HFFc6 (cell line): ENCODE results near the gene RHBDF1. TPM values are rescaled to one million over a fixed set of nuclear protein-coding genes. Genes with fewer than 3 reads are reported as not detected.
"Not testable (repeated sequence)": the region's sequence is repeated elsewhere in the genome, so short reads cannot be mapped to it uniquely, and the experiment has no call there.

ENCODE experiments used
- DNase-seq: peaks from one replicate; pipeline ENCODE4 v3.0.0-alpha.2; 2018
- H3K27ac Mint-ChIP-seq: 2 replicates; pipeline ENCODE4 v1.8.0; 2020; ENCODE audit warnings: mild to moderate bottlenecking, mixed read lengths
- H3K27me3 Mint-ChIP-seq: 2 replicates; pipeline ENCODE4 v1.8.0; 2021; ENCODE audit warnings: mild to moderate bottlenecking, moderate library complexity, mixed read lengths; ENCODE audit not compliant: insufficient read depth
- H3K36me3 Mint-ChIP-seq: 2 replicates; pipeline ENCODE4 v1.8.0; 2021; ENCODE audit warnings: low read depth, mixed read lengths
- H3K4me1 Mint-ChIP-seq: 2 replicates; pipeline ENCODE4 v1.8.0; 2020; ENCODE audit warnings: low read depth, mixed read lengths
- H3K4me3 Mint-ChIP-seq: 2 replicates; pipeline ENCODE4 v1.8.0; 2020; ENCODE audit warnings: mild to moderate bottlenecking, moderate library complexity, mixed read lengths
- H3K9me3 Mint-ChIP-seq: 2 replicates; pipeline ENCODE4 v1.8.0; 2020; ENCODE audit warnings: mild to moderate bottlenecking, mixed read lengths
- CTCF ChIP-seq: fragments of 200-600 bp; sonication (generic); IDR thresholded peaks from 2 replicates; pipeline ENCODE4 v1.5.0; 2021; ENCODE audit warnings: antibody characterized with exemption, mild to moderate bottlenecking
- total RNA-seq, 6 experiments: library from RNA; stranded (reverse); fragmentation: NEBNext Ultra II Directional; extraction: Animal tissue kit (Norgen Biotek cat#: 25700); gene quantifications; 2 replicates in 1 of 6; 3 replicates in 5 of 6; pipeline ENCODE4 v1.2.3, GENCODE V29; 2021

RHBDF1 gene
- total RNA-seq, 6 experiments from 2014 or later, result 54.9 to 65.8 (median 60.0) TPM

DNA sequence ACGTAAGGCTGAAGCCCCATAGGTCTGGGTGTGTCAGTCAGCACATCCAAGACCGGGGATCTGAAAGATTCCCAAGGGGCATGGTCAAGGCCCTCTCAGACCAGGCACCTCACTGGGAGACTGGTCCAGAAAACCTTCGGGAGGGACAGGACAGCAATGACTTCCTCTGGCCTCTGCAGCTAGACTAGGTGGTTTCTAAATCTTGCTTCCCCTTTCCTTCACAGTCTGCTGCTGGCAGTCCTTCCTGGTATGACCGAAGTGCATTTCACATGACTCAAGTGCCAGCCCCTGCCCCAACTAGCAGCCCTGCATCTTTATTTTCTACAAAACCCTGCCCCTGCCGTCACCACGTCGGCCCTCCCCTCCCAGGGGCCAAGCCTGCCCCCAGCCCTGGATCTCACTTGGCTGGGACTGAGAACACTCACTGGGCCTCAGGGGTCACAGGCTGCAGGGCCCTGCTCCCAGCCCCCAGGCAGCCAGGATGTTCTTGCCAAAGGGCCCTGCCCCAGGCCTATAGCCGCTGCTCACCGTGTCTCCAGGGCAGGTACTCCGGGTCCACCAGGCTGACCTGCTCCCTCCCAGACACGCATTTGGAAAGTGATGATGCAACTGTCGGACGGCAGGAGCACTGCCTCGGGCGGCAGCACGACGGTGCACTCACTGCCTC, 37.3 kb downstream of the RHBDF1 start:
- no peak overlapping the region for H3K4me3 Mint-ChIP-seq
- TF ChIP-seq CTCF, result no peak
- no peaks in the 10 kb centered on the region for H3K27me3 Mint-ChIP-seq

DNA sequence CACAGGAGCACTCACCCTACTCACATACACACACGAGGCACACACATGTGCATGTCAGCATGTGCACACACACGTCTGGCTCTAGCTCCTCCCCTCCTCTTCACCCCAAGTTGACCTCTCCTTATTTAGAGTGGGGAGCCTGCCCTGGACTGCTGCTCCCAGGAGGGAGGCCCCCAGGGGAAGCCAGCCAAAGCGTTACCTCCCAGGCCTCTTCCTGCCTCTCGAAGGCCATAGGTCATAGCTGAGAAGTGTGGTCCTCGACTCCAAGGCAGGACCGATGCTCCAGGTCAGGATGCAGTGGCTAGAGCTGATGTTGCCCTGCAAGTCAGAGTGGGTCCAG, 37.8 kb downstream of the RHBDF1 start:
- Mint-ChIP-seq H3K9me3 (no peaks in the 10 kb centered on the region), H3K36me3 (no peaks in the 10 kb centered on the region), H3K27ac (no peak overlapping the region), H3K4me1 (no peaks in the 10 kb centered on the region), H3K27me3 (no peaks in the 10 kb centered on the region), H3K4me3 (no peak overlapping the region)
- DNase-seq, result no peak
- no peak for TF ChIP-seq CTCF

More for the DNA sequence above, 37.3 kb downstream of the RHBDF1 start:
- Mint-ChIP-seq H3K36me3 (no peaks in the 10 kb centered on the region), H3K4me1 (no peaks in the 10 kb centered on the region), H3K27ac (no peak overlapping the region), H3K9me3 (no peaks in the 10 kb centered on the region)
- no peak for DNase-seq

GRCh38 chr16:33877-34647, 38.4 kb downstream of the RHBDF1 start:
- Mint-ChIP-seq H3K4me3 (no peak overlapping the region), H3K36me3 (no peaks in the 10 kb centered on the region), H3K27me3 (no peaks in the 10 kb centered on the region), H3K4me1 (no peaks in the 10 kb centered on the region), H3K27ac (no peak overlapping the region), H3K9me3 (no peaks in the 10 kb centered on the region)
- TF ChIP-seq CTCF, result no peak
- no peak for DNase-seq

GRCh38 chr16:33154-33876, 39.1 kb downstream of the RHBDF1 start:
- H3K27me3 Mint-ChIP-seq, result not testable (repeated sequence)

DNA sequence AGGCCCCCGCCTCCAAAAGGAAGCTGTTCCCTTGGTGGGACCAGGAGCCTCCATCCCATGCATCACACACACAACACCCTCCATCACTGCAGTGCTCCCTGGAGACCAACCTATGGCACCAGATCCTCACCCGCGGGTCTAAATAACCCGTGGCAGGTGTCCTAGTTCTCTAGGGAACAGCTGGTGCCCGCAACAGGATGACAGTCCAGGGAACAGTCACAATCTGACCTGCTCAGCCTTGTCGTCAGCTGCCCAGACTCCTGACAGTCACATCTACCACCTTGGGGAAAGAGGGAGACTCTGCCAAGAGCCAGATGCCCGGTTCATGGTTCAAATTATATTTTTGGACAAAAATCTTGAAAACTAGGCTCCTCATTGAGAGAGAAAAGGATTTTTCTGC, 41.8 kb downstream of the RHBDF1 start:
- DNase-seq, H3K27me3 Mint-ChIP-seq, H3K9me3 Mint-ChIP-seq, H3K27ac Mint-ChIP-seq, H3K4me3 Mint-ChIP-seq, H3K4me1 Mint-ChIP-seq, H3K36me3 Mint-ChIP-seq: not testable (repeated sequence)

More at GRCh38 chr16:33154-33876, 39.1 kb downstream of the RHBDF1 start:
- not testable (repeated sequence) for DNase-seq, H3K4me3 Mint-ChIP-seq, H3K9me3 Mint-ChIP-seq, H3K4me1 Mint-ChIP-seq, H3K36me3 Mint-ChIP-seq, H3K27ac Mint-ChIP-seq

DNA sequence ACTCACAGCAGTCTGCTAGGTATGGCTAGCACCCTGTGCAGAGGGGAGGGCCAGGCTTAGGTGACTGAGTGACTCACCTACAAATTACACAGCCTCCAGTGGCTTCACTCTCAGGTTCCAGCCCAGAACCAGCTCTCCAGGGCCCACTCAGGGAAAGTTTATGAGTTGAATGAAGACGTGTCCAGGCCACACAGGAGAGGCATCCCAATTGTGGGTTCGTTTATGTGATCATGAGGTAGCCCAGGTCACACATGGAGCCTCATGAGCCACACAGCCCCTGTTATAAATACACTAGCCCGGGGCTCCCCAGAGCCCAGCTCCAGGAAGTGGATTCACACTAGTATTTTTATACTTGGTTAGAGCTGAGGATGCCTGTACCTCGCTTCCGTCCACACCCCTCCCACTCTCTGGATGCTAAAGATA, 46.5 kb downstream of the RHBDF1 start:
- H3K27me3 Mint-ChIP-seq, H3K4me1 Mint-ChIP-seq, H3K4me3 Mint-ChIP-seq, H3K36me3 Mint-ChIP-seq, DNase-seq, H3K9me3 Mint-ChIP-seq, H3K27ac Mint-ChIP-seq: not testable (repeated sequence)

GRCh38 chr16:24151-24550, 48.3 kb downstream of the RHBDF1 start:
- H3K4me3 Mint-ChIP-seq, H3K27me3 Mint-ChIP-seq, DNase-seq: not testable (repeated sequence)

GRCh38 chr16:20886-21285, 51.5 kb downstream of the RHBDF1 start:
- H3K27me3 Mint-ChIP-seq, H3K9me3 Mint-ChIP-seq, H3K27ac Mint-ChIP-seq, DNase-seq, H3K4me3 Mint-ChIP-seq, H3K4me1 Mint-ChIP-seq, H3K36me3 Mint-ChIP-seq: not testable (repeated sequence)

More at GRCh38 chr16:24151-24550, 48.3 kb downstream of the RHBDF1 start:
- not testable (repeated sequence) for H3K27ac Mint-ChIP-seq, H3K36me3 Mint-ChIP-seq, H3K9me3 Mint-ChIP-seq, H3K4me1 Mint-ChIP-seq

GRCh38 chr16:17062-17765, 55.2 kb downstream of the RHBDF1 start:
- not testable (repeated sequence) for H3K4me3 Mint-ChIP-seq, DNase-seq, H3K9me3 Mint-ChIP-seq, H3K27me3 Mint-ChIP-seq, H3K4me1 Mint-ChIP-seq, H3K27ac Mint-ChIP-seq, H3K36me3 Mint-ChIP-seq
